Fibroblast of mammary gland (primary cell): Measurements from ENCODE around the gene DCAF10.

Source experiments
- DNase-seq: peaks from one replicate; pipeline ENCODE4 v3.0.0-alpha.2; 2010; ENCODE audit warnings: low read depth
- H3K4me3 ChIP-seq: 2 replicates; pipeline ENCODE4 v1.5.1; 2011; ENCODE audit warnings: low read depth, mild to moderate bottlenecking, low read length, moderate library complexity; ENCODE audit not compliant: control insufficient read depth
- TF ChIP-seq, protein P1 (sequence below): conservative IDR thresholded peaks from 2 replicates; pipeline ENCODE4 v1.5.1; 2011; ENCODE audit warnings: low read depth, low read length, inconsistent platforms; ENCODE audit not compliant: control insufficient read depth, insufficient read depth

The DCAF10 gene

DNA sequence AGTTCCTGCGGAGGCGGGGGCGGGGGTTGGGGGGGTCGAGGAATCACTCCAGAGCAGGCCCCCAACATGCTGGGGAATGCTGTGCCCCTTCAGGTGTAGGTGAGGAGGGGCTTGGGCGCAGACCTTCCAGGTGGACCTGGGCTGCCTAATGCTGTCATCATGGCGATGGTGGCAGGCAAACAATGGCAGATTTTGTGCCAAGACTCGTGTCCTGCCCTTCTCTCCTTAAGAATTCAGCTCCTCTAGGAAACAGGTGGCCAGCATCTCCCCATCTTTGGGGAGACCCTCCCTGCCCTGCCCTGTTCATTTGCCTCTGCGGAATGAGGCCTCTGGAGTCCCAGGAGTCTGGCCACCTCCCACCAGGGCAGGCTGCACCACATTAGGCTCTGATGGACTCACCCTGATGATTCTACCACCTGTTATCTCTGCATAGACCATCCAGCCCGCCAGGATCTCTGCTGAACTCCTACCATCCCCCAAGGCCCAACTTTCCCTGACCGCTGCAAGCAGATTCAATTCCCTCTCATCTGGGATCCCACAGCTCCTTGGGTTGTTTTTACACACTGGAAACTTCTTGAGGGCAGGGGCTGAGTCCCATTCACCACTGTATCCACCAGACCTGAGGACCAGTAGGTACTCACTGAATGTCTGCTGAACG is 114.2 kb downstream of the DCAF10 start:
- TF ChIP-seq, protein P1, sequence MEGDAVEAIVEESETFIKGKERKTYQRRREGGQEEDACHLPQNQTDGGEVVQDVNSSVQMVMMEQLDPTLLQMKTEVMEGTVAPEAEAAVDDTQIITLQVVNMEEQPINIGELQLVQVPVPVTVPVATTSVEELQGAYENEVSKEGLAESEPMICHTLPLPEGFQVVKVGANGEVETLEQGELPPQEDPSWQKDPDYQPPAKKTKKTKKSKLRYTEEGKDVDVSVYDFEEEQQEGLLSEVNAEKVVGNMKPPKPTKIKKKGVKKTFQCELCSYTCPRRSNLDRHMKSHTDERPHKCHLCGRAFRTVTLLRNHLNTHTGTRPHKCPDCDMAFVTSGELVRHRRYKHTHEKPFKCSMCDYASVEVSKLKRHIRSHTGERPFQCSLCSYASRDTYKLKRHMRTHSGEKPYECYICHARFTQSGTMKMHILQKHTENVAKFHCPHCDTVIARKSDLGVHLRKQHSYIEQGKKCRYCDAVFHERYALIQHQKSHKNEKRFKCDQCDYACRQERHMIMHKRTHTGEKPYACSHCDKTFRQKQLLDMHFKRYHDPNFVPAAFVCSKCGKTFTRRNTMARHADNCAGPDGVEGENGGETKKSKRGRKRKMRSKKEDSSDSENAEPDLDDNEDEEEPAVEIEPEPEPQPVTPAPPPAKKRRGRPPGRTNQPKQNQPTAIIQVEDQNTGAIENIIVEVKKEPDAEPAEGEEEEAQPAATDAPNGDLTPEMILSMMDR = no peak
- H3K4me3 ChIP-seq = no peak overlapping the region
- no peak for DNase-seq

DNA sequence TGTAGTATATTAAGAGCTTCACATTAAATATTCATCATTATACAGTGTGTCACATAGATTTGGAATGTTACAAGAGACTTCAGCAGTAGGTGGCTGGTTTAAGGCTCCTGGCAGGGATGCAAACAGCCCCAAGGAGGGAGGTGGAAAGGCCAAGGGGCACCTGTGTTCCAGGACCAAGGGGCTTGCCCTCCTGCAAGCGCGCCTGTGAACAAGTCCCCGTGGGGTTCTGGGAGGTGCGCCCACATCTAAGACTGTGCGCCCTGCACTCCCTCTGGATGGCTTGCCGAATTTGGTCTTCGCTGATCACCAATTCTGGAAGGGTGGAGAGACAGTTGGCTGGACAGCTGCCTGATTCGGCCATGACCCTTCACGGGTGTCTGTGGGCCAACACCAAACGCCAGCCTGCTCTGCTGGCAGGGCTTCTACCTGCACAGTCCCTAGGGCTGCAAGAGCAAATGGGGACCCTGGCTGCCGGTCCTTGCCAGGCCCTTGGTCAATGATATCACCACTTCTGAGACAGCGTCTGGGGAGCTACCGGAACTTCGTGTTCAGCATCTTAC is 115.4 kb downstream of the DCAF10 start:
- TF ChIP-seq, protein P1 = no peak
- no peak for DNase-seq
- no peak overlapping the region for H3K4me3 ChIP-seq

DNA sequence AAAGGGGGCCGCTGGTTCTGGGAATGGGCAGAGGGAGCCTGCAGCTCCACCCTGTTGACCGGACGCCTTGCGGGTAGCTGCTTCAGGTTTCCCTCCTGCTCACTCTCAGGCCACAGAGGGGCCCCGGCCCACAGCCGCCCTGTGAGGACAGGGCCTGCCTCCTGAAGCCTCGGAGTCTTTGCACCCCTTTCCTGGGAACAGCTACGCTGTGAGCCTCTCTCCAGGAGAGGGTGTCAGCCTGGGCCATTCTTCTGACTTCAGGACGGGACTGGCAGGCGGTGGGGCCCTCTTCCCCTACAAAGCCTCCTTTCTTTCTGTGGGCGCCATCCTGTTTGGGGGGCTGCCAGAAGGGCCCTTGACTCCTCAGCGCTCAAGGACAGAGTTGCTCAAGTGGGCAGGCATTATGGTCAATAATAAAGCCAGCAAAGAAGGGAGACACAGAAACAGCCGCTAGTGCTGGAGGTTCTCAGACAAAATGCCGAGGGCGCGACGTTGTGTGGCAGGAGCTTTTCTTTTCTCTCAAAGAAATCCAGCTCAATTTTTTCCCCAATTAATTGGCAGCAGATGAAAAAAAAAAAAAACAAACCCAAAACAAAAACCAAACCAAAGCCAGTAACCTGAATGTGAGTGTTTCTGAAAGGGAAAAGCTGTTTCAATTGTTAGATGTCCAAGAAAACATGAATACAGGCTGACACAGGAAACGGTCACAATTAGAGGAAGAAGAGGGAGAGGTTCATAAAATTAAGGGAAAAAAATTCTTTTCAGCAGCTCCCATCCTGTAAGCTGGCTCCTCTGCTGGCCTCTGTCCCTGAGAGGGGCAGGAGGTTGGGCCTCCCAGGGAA is 116.1 kb downstream of the DCAF10 start:
- no peak for DNase-seq
- no peak overlapping the region for H3K4me3 ChIP-seq
- TF ChIP-seq, protein P1 = no peak
